Brain microvascular endothelial cell (primary cell): ENCODE results near the gene UQCRQ.

Source experiments
- DNase-seq: peaks from one replicate; pipeline ENCODE4 v3.0.0-alpha.2; 2020
- H3K27ac ChIP-seq: fragments of 250-450 bp; sonication (Bioruptor Pico); 2 replicates; pipeline ENCODE4 v1.5.1; 2020; ENCODE audit warnings: mild to moderate bottlenecking, moderate library complexity
- H3K27me3 ChIP-seq: fragments of 250-450 bp; sonication (Bioruptor Pico); replicated peaks from 2 replicates; pipeline ENCODE4 v1.5.1; 2020; ENCODE audit warnings: mild to moderate bottlenecking
- H3K36me3 ChIP-seq: fragments of 250-450 bp; sonication (Bioruptor Pico); replicated peaks from 2 replicates; pipeline ENCODE4 v1.5.1; 2020; ENCODE audit warnings: mild to moderate bottlenecking
- H3K4me3 ChIP-seq: 2 replicates; pipeline ENCODE4 v1.5.1; 2011; ENCODE audit warnings: low read depth, mild to moderate bottlenecking, control low read depth, low read length, moderate library complexity
- in situ Hi-C: cut with HindIII; loops from 2 replicates; pipeline ENCODE4 v1.10.0; 2017; ENCODE audit warnings: low sequenced_read_pairs, low pct_ligation_motif_present
- TF ChIP-seq, protein P1 (sequence below): IDR thresholded peaks from 2 replicates; pipeline ENCODE4 v1.5.1; 2011; ENCODE audit warnings: low read depth, mild to moderate bottlenecking, moderate library complexity, low read length, control low read depth, inconsistent platforms; ENCODE audit errors: missing control alignments

The UQCRQ gene

DNA sequence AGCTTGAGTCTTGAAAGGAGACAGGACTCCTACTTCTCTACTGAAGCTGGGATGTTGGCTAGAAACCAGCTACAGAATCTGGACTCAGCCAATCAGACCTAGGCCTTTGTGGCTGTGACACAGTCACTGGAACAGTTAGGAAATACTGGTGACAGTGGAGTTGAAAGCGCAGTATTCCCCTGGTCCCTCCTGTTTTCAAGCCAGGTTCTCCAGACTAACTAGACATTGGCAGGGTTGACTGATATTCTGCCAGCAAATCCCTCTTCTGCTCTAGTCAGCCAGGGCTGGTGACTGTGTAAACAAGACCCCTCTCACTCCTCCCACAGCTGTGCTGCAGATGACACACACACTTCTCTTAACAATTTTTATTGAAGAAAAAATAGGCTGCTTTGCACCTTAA, 44.7 kb upstream of the UQCRQ start:
- DNase-seq = no peak
- H3K36me3 ChIP-seq = no peaks in the 10 kb centered on the region
- in situ Hi-C loops = no loop called here
- no peaks in the 10 kb centered on the region for H3K27me3 ChIP-seq
- no peak overlapping the region for H3K4me3 ChIP-seq
- no peak overlapping the region for H3K27ac ChIP-seq
- TF ChIP-seq, protein P1, sequence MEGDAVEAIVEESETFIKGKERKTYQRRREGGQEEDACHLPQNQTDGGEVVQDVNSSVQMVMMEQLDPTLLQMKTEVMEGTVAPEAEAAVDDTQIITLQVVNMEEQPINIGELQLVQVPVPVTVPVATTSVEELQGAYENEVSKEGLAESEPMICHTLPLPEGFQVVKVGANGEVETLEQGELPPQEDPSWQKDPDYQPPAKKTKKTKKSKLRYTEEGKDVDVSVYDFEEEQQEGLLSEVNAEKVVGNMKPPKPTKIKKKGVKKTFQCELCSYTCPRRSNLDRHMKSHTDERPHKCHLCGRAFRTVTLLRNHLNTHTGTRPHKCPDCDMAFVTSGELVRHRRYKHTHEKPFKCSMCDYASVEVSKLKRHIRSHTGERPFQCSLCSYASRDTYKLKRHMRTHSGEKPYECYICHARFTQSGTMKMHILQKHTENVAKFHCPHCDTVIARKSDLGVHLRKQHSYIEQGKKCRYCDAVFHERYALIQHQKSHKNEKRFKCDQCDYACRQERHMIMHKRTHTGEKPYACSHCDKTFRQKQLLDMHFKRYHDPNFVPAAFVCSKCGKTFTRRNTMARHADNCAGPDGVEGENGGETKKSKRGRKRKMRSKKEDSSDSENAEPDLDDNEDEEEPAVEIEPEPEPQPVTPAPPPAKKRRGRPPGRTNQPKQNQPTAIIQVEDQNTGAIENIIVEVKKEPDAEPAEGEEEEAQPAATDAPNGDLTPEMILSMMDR = no peak

DNA sequence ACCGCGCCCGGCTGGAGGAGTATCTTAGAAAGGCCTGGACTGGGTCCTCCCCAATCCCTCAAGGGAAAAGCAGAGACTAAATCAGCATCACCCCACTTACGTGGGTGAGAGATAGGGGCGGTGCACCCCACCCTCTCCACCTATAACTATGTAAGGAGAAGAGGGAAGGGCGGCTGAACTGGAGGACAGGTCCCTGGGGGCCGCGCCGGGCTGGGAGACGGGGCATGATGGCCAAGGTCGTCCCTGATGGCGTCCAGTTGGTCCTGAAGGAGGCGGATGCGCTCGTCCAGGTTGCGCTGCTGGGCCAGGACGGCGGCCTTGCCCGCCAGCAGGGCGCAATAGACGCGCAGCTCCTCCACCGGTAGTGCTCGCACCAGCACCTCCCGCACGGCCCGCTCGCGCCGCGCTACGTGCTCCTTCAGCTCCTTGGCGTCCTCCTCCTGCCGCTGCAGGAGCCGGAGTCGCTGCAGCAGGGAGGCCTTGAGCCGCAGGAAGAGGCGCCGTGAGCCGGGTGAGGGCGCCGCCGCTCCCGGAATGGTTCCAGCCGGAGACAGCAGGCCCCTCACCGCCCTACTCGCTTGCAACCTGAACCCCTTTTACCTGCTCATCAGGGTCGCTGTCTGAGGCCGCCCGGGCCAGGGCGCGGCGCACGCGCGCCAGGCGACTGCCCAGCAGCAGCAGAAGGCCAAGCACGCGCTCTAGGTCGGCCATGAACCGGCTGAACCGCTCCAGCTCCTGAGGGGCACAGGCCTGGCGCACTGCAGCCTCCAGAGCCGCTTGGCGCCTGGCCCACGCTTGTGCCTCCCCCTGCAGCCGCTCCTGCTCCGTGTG, 43.6 kb upstream of the UQCRQ start:
- H3K27me3 ChIP-seq = no peaks in the 10 kb centered on the region
- no peak for DNase-seq
- TF ChIP-seq, protein P1 = no peak
- H3K4me3 ChIP-seq = peak overlapping the region; percentile 35
- H3K27ac ChIP-seq = no peak overlapping the region
- no peaks in the 10 kb centered on the region for H3K36me3 ChIP-seq
- in situ Hi-C loops = no loop called here

- H3K4me3 ChIP-seq = peak overlapping the region; percentile 35
- no peak for DNase-seq
- TF ChIP-seq, protein P1 = peak; percentile 15
Observed at GRCh38 chr5:132823481-132824050, 42.9 kb upstream of the UQCRQ start.

DNA sequence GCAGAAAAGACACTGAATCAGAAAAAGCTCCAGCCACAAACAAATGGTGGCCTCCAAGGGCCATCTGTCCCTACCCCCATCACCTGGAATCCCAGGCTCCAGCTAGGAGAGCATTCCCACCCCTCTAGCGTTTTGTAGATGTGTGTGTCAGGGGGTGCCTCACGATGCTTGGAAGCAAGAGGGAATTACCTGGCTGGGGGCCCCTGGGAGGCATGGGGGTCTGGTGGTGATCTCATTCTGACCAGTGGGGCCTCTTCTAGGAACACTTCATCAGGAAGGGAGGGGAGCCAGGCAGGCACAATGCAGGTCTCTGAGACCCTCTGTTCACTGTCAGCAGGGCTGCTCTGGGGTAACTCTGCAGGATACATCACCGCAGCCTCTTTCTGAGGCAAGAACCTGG, 42.0 kb upstream of the UQCRQ start:
- Histone ChIP-seq H3K4me3 (no peak overlapping the region), H3K27ac (no peak overlapping the region), H3K27me3 (no peaks in the 10 kb centered on the region), H3K36me3 (no peaks in the 10 kb centered on the region)
- TF ChIP-seq, protein P1 = no peak
- no peak for DNase-seq
- in situ Hi-C loops = no loop called here

More at GRCh38 chr5:132823481-132824050, 42.9 kb upstream of the UQCRQ start:
- no peaks in the 10 kb centered on the region for H3K36me3 ChIP-seq
- H3K27me3 ChIP-seq = no peaks in the 10 kb centered on the region
- in situ Hi-C loops = no loop called here
- H3K27ac ChIP-seq = no peak overlapping the region

GRCh38 chr5:132825033-132825833, 41.2 kb upstream of the UQCRQ start:
- no peak for DNase-seq
- TF ChIP-seq, protein P1 = no peak
- Histone ChIP-seq H3K27ac (no peak overlapping the region), H3K27me3 (no peaks in the 10 kb centered on the region), H3K4me3 (no peak overlapping the region), H3K36me3 (no peaks in the 10 kb centered on the region)
- in situ Hi-C loops = no loop called here
